Osteoblast (primary cell): Measurements from ENCODE around the gene PTGES2. TPM values are rescaled to one million over a fixed set of nuclear protein-coding genes. Genes with fewer than 3 reads are reported as not detected.

Experiments
- DNase-seq: peaks from one replicate; pipeline ENCODE4 v3.0.0; 2011; ENCODE audit warnings: low spot score, mixed read lengths; ENCODE audit not compliant: insufficient read length; ENCODE audit errors: missing footprints
- H2AFZ ChIP-seq: 2 replicates; pipeline ENCODE4 v1.6.0; 2011; ENCODE audit warnings: mild to moderate bottlenecking, low read length
- H3K27ac ChIP-seq: 2 replicates; pipeline ENCODE4 v1.5.1; 2011; ENCODE audit warnings: mild to moderate bottlenecking, low read depth, low read length, moderate library complexity
- H3K27me3 ChIP-seq: 2 replicates; pipeline ENCODE4 v1.6.0; 2012; ENCODE audit warnings: mild to moderate bottlenecking, control low read depth, inconsistent platforms, low read length, moderate library complexity; ENCODE audit not compliant: insufficient read depth
- H3K36me3 ChIP-seq: 2 replicates; pipeline ENCODE4 v1.5.1; 2011; ENCODE audit warnings: mild to moderate bottlenecking, low read length, control low read depth, moderate library complexity; ENCODE audit not compliant: insufficient read depth
- H3K4me1 ChIP-seq: 2 replicates; pipeline ENCODE4 v1.5.1; 2011; ENCODE audit warnings: mild to moderate bottlenecking, low read length, control low read depth, moderate library complexity; ENCODE audit not compliant: insufficient read depth
- H3K4me2 ChIP-seq: 2 replicates; pipeline ENCODE4 v1.6.0; 2011; ENCODE audit warnings: mild to moderate bottlenecking, low read length; ENCODE audit not compliant: insufficient read depth
- H3K4me3 ChIP-seq: fragments of 200-600 bp; sonication (generic); 3 replicates; pipeline ENCODE4 v1.5.1; 2012; ENCODE audit warnings: mild to moderate bottlenecking, low read length, inconsistent platforms; ENCODE audit not compliant: insufficient read depth
- H3K79me2 ChIP-seq: 2 replicates; pipeline ENCODE4 v1.6.0; 2012; ENCODE audit warnings: mild to moderate bottlenecking, low read length, control low read depth, inconsistent platforms; ENCODE audit not compliant: insufficient read depth
- H3K9me3 ChIP-seq: 2 replicates; pipeline ENCODE4 v1.5.1; 2011; ENCODE audit warnings: low read depth, low read length, control low read depth
- H4K20me1 ChIP-seq: 2 replicates; pipeline ENCODE4 v1.6.0; 2012; ENCODE audit warnings: mild to moderate bottlenecking, low read length, control low read depth; ENCODE audit not compliant: insufficient read depth
- total RNA-seq: library from RNA; depleted of rRNA; stranded (reverse); fragments of >200 nt; gene quantifications from 2 replicates; pipeline ENCODE4 v1.2.3, GENCODE V29; 2012
- TF ChIP-seq, protein P1 (sequence below): IDR thresholded peaks from 2 replicates; pipeline ENCODE4 v1.5.1; 2011; ENCODE audit warnings: mild to moderate bottlenecking, low read depth, low read length, moderate library complexity; ENCODE audit errors: extremely low read depth

The PTGES2 gene
- total RNA-seq, 1 donor = 50.3 TPM

DNA sequence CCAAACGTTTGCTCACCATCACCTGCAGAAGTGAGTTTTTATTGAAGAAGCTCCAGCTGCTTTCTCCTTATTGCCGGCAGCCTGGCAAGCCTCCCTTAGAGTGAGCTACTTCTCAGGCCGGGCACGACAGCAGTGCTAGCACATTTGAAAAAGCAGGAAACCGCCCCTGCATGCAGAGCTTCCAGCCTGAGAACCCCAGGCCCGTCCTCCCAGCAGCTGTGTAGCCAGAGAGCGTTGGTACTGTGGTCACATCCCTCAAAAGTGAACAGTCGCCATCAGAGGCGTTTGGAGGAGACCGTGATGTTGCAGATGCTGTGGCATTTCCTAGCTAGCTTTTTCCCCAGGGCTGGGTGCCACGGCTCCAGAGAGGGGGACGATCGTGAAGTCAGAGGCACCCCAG lies 36.0 kb downstream of the PTGES2 start:
- peaks cover 43% of the 10 kb centered on the region for H3K4me1 ChIP-seq
- H4K20me1 ChIP-seq = no peaks in the 10 kb centered on the region
- H3K4me2 ChIP-seq = peak overlapping the region; percentile 88
- H2AFZ ChIP-seq = peak overlapping the region; percentile 37
- peak overlapping the region; percentile 98 for H3K27ac ChIP-seq
- peak overlapping the region; percentile 60 for H3K4me3 ChIP-seq
- H3K27me3 ChIP-seq = no peaks in the 10 kb centered on the region
- TF ChIP-seq, protein P1, sequence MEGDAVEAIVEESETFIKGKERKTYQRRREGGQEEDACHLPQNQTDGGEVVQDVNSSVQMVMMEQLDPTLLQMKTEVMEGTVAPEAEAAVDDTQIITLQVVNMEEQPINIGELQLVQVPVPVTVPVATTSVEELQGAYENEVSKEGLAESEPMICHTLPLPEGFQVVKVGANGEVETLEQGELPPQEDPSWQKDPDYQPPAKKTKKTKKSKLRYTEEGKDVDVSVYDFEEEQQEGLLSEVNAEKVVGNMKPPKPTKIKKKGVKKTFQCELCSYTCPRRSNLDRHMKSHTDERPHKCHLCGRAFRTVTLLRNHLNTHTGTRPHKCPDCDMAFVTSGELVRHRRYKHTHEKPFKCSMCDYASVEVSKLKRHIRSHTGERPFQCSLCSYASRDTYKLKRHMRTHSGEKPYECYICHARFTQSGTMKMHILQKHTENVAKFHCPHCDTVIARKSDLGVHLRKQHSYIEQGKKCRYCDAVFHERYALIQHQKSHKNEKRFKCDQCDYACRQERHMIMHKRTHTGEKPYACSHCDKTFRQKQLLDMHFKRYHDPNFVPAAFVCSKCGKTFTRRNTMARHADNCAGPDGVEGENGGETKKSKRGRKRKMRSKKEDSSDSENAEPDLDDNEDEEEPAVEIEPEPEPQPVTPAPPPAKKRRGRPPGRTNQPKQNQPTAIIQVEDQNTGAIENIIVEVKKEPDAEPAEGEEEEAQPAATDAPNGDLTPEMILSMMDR = no peak
- no peaks in the 10 kb centered on the region for H3K9me3 ChIP-seq
- H3K79me2 ChIP-seq = peaks cover 81% of the 10 kb centered on the region
- DNase-seq = no peak
- H3K36me3 ChIP-seq = peaks cover 3% of the 10 kb centered on the region

DNA sequence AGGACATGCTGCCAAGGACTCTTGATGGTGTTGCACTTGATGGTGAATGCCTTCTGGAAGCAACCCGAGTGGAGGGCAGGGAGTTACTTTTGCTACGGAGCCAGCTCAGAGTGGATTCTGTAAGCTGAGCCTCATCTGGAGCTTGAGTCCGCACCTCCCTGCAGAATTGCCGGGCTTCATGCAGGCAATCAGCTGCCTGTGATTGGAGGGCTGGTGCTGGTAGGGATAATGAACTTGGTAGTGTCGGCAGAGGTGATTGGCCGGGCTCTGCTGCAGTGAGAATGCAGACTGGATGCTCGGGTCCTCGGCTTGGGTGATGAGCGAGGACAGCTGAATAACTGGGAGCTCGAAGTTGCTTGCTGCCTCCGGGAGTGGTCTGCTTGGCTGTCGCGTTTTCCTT lies 36.4 kb downstream of the PTGES2 start:
- H3K27ac ChIP-seq = peak overlapping the region; percentile 98
- H3K79me2 ChIP-seq = peaks cover 80% of the 10 kb centered on the region
- peaks cover 3% of the 10 kb centered on the region for H3K36me3 ChIP-seq
- peak; percentile 96 for DNase-seq
- peak overlapping the region; percentile 88 for H3K4me2 ChIP-seq
- no peaks in the 10 kb centered on the region for H4K20me1 ChIP-seq
- TF ChIP-seq, protein P1 = no peak
- H3K9me3 ChIP-seq = no peaks in the 10 kb centered on the region
- peak overlapping the region; percentile 60 for H3K4me3 ChIP-seq
- H3K27me3 ChIP-seq = no peaks in the 10 kb centered on the region
- H2AFZ ChIP-seq = peak overlapping the region; percentile 83
- peaks cover 43% of the 10 kb centered on the region for H3K4me1 ChIP-seq

DNA sequence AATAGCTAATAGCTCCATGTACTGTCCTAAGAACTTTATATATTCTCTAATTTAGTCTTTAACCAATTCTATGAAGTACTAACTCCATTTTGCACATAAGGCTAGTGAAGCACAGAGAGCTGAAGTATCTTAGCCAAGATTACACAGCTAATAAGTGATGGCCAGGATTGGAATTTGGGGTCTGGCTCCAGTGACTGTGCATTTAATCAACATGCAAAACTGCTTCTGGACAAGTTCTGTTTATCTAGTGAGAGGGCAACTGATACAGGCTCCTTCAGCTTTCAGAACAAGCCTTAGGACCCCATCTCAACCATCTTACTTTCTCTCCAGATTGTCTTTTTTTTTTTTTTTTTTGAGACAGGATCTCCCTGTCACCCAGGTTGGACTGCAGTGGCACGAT lies 38.2 kb downstream of the PTGES2 start:
- H3K27me3 ChIP-seq = no peaks in the 10 kb centered on the region
- H4K20me1 ChIP-seq = no peaks in the 10 kb centered on the region
- TF ChIP-seq, protein P1 = no peak
- H2AFZ ChIP-seq = no peak overlapping the region
- H3K79me2 ChIP-seq = peaks cover 78% of the 10 kb centered on the region
- H3K4me1 ChIP-seq = peaks cover 37% of the 10 kb centered on the region
- no peaks in the 10 kb centered on the region for H3K36me3 ChIP-seq
- no peak overlapping the region for H3K4me3 ChIP-seq
- no peaks in the 10 kb centered on the region for H3K9me3 ChIP-seq
- no peak for DNase-seq
- no peak overlapping the region for H3K27ac ChIP-seq
- no peak overlapping the region for H3K4me2 ChIP-seq

DNA sequence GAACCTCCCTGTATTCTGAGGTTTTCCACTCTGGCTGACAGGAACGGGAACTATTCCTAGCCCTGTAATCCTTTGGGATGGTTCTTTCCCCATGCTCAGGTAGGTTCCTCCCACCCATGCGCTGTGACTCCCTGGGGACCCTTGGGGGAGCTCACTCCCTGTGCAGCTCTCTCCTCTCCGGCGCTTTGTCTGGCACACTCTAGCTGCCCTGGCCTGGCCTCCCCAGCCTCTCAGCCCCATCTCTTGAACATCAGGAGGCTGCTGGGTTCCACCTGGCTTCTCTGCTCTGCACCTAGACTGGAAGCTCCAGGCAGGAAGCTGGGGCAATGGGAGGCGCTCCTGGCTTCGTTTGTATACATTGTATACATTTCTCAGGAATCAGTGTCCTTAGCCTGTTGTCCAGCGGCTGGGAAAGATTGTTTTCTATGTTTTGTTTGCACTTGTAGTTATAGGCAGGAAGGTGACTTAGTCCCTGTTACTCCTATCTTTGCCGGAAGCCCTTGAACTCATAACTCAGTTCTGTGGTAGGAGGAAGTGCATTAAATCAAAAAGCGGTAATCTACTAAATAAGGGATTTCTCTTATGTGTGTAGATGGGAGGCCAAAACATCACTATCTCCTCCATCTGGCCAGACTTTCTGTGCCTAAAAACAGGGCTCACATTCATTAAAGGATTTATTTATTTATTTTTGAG lies 39.1 kb downstream of the PTGES2 start:
- Histone ChIP-seq H2AFZ (no peak overlapping the region), H3K4me1 (peaks cover 29% of the 10 kb centered on the region), H3K27me3 (no peaks in the 10 kb centered on the region), H3K4me3 (no peak overlapping the region), H3K36me3 (no peaks in the 10 kb centered on the region), H3K4me2 (no peak overlapping the region), H3K79me2 (peaks cover 82% of the 10 kb centered on the region), H3K9me3 (no peaks in the 10 kb centered on the region), H3K27ac (no peak overlapping the region), H4K20me1 (no peaks in the 10 kb centered on the region)
- TF ChIP-seq, protein P1 = no peak
- DNase-seq = no peak
